Activated CD4-positive, alpha-beta T cell treated with anti-CD3 and anti-CD28 coated beads, Interleukin-2, amount 50 U/mL, for 48 hours (primary cell): Measurements from ENCODE around the gene RNF150.
"Not testable (repeated sequence)": the region's sequence is repeated elsewhere in the genome, so short reads cannot be mapped to it uniquely, and the experiment has no call there.

Experiments
- DNase-seq, 2 experiments: peaks; one replicate each; pipeline ENCODE4 v3.0.0-alpha.2; 2020

RNF150 gene

GRCh38 chr4:141133146-141133998 lies at the start of gene RNF150:
Gene RNF150, minus strand, starts transcription at chr4:141133469.
- peak; percentile 58 to 63 for DNase-seq

GRCh38 chr4:141180991-141181761 lies 47.9 kb upstream of the RNF150 start:
- no peak for DNase-seq

GRCh38 chr4:141179474-141180373 lies 46.5 kb upstream of the RNF150 start:
- DNase-seq, result no peak

GRCh38 chr4:141177171-141177570 lies 43.9 kb upstream of the RNF150 start:
- no peak for DNase-seq

GRCh38 chr4:141174457-141174856 lies 41.2 kb upstream of the RNF150 start:
- no peak for DNase-seq

- no peak for DNase-seq
These were observed 37.4 kb upstream of the RNF150 start for GRCh38 chr4:141170671-141171070.

- no peak for DNase-seq
These were observed 36.1 kb upstream of the RNF150 start for GRCh38 chr4:141169391-141169790.

GRCh38 chr4:141165001-141165400 lies 31.7 kb upstream of the RNF150 start:
- not testable (repeated sequence) for DNase-seq

GRCh38 chr4:141159027-141159426 lies 25.8 kb upstream of the RNF150 start:
- no peak for DNase-seq

GRCh38 chr4:141158219-141158618 lies 24.9 kb upstream of the RNF150 start:
- DNase-seq, result no peak

- no peak for DNase-seq
These were observed 22.3 kb upstream of the RNF150 start for GRCh38 chr4:141155586-141155985.

- DNase-seq, result no peak
These were observed 21.5 kb upstream of the RNF150 start for GRCh38 chr4:141154725-141155124.

- DNase-seq, result no peak
These were observed 20.7 kb upstream of the RNF150 start for GRCh38 chr4:141153751-141154510.

- no peak for DNase-seq
These were observed 10.9 kb upstream of the RNF150 start for GRCh38 chr4:141144207-141144606.

GRCh38 chr4:141142423-141142822 lies 9.2 kb upstream of the RNF150 start:
- DNase-seq, result no peak

- no peak for DNase-seq
These were observed 7.3 kb upstream of the RNF150 start for GRCh38 chr4:141140391-141141200.

- DNase-seq, result no peak
These were observed 1.0 kb upstream of the RNF150 start for GRCh38 chr4:141133999-141134995.

GRCh38 chr4:141132709-141133145 lies 542 bp downstream of the RNF150 start:
- DNase-seq, result peak in 1 of 2 experiments; percentile 4

GRCh38 chr4:141132072-141132708 lies 1.1 kb downstream of the RNF150 start:
- DNase-seq, result peak in 1 of 2 experiments; percentile 5
